Activated CD4-positive, alpha-beta T cell treated with anti-CD3 and anti-CD28 coated beads for 1 hour (primary cell): ENCODE measurements around the gene GPC6.

Source experiments
- DNase-seq: peaks from one replicate; pipeline ENCODE4 v3.0.0-alpha.2; 2020

Gene GPC6

DNA sequence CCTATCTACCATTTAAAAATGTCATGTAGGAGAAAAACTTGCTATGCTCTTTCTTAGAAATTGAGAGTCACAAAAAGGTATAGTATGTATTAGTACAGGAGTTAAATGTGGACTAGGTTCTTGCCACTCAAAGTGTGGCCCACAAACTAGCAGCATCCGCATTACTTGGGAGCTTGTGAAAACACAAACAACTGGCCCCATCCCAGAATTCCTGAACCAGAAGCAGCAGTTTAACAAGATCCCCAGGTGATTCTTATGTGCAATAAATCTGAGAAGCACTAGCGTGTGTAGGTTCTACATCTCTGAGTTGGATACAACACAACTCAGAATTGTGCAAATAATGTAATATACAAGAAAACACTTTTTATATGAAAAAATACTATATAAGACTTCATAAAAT lies 927.0 kb downstream of the GPC6 start:
- no peak for DNase-seq

- no peak for DNase-seq
Observed at GRCh38 chr13:94154367-94154766, 927.8 kb downstream of the GPC6 start.

- DNase-seq, result no peak
Observed at GRCh38 chr13:94157705-94158218, 931.2 kb downstream of the GPC6 start.

GRCh38 chr13:94160875-94161274 lies 934.3 kb downstream of the GPC6 start:
- DNase-seq, result no peak

DNA sequence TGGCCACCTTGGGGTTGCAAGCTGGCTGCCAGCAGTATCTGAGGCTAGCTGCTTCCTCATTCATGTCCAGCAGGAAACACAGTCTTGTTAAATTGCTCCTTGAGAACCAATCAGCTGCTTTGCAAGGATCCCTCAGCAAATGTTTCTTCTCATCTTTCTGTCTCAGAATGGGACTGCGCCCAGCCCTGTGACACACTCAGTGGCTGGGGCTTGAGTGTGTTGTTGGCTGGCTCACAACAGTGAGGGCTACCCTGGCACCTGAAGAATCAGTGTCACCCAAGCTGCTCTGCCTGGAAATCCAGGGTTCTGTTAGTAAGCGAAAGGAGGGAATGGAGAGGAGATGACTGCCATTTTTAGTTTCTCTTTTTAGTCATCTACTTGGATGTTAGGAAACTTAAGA lies 935.7 kb downstream of the GPC6 start:
- no peak for DNase-seq

DNA sequence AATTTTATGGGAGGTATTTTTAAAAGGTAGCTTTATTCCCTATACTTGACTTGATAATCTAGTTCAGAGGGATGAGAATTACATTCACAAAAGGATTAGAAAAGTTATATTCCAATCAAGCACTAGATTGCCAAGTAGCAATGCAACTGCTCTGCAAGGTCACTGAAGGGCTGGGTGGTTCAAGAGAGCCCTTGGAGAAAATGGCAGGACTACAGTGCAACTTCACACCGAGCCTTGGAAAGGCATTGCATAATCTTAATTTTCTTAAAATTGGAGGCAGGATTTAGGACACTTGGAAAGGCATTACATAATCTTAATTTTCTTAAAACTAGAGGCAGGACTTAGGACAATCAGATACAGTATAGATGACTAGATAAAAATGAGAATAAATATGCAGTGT lies 936.9 kb downstream of the GPC6 start:
- no peak for DNase-seq

GRCh38 chr13:94168783-94169453 lies 942.3 kb downstream of the GPC6 start:
- no peak for DNase-seq

- no peak for DNase-seq
Observed at GRCh38 chr13:94169454-94170144, 943.0 kb downstream of the GPC6 start.

- no peak for DNase-seq
Observed at GRCh38 chr13:94170145-94170571, 943.6 kb downstream of the GPC6 start.

GRCh38 chr13:94172416-94172815 lies 945.8 kb downstream of the GPC6 start:
- no peak for DNase-seq

- no peak for DNase-seq
Observed at GRCh38 chr13:94173312-94173854, 946.8 kb downstream of the GPC6 start.

GRCh38 chr13:94174009-94174408 lies 947.4 kb downstream of the GPC6 start:
- no peak for DNase-seq

- DNase-seq, result no peak
Observed at GRCh38 chr13:94175076-94175475, 948.5 kb downstream of the GPC6 start.

DNA sequence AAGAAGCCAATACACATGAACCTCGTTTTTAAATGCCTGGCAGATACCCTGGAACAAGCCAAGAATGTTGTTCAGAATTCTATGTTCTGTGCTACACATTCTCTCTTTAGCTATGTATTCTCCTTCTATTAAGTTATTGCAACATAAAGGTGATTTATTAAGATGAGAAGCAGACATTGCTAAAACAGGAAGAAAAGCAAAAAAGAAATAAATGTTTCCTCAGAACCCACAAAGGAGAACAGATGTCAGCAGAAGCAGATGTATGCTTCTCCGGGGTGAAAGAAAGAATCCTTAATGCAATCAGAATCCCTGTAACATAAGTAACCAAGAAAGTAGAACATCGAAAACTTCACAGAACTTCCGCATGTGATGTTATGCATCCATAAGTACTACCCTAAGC lies 950.0 kb downstream of the GPC6 start:
- no peak for DNase-seq

GRCh38 chr13:94177041-94177440 lies 950.4 kb downstream of the GPC6 start:
- DNase-seq, result no peak

DNA sequence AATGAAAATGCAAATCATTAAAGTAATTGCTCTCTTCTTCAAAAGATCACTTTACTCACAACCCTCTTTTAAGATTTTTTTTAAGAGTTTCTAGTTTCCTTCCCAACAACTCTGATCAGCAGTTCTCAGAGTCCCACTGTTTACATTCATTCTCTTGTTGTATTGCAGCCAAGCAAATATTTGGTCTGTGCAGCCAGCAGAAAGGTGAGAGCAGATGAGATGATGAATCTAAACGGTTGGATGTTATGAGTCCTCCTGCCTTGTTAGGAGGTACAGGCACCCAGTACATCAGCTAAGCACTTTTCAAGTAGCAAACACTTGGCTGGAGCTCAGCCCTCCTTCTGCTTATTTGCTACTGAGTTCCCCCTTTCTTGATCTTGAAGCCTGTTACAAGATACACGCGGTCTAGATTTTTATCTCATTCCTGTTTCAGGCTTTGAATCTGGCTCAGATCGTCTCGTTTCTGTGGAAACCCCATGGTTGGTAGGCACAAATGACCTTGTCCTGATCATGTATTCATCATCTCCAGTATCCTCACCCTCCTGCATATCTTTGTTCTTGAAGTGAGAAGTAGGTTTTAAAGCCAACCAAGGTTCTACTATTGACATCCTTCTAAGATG lies 952.1 kb downstream of the GPC6 start:
- DNase-seq, result no peak

GRCh38 chr13:94181461-94182107 lies 955.0 kb downstream of the GPC6 start:
- no peak for DNase-seq

DNA sequence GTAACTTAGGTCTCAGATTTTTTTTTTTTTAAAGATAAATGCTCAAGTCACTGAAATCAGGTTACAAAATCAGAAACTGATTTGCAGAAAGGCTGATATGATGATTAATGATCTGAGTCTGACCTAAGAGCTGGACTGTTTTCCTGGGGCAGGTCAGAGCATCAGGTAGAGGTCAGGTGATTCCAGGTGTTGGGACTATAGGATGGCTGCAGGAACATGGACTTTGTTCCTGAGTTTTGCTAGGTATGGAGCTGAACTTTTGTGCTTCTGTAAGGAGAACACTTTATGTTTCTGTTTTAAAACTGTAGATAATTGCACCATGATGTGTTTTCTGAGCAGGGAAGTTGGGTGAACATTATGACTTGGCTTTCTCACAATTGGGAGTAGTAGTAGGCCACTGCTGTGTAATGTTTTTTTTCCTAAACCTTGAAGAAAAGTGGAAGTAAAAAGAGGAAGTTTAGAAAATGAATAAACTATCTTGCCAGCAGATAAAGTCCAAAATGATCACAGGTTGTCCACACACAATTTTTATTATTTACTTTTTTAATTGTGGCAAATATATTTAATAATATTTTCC lies 955.7 kb downstream of the GPC6 start:
- DNase-seq, result no peak

DNA sequence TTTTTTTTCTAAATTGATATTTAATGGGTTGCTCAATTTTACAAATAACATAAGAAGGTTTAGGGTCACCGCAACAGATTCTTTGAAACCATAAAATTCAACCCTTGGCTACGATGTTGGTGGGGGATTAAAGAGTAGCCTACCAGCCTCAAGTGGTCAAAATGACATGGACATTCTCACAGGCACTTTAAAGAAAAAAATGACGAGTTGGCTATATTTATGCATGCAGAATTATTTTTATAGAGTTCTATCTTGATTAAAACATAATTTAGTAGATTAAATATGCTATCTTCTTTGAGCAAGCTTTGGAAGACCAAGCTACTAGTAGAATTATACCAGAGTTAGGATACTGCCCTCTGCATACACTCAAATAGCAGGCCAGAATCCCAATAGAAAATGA lies 959.9 kb downstream of the GPC6 start:
- no peak for DNase-seq

DNA sequence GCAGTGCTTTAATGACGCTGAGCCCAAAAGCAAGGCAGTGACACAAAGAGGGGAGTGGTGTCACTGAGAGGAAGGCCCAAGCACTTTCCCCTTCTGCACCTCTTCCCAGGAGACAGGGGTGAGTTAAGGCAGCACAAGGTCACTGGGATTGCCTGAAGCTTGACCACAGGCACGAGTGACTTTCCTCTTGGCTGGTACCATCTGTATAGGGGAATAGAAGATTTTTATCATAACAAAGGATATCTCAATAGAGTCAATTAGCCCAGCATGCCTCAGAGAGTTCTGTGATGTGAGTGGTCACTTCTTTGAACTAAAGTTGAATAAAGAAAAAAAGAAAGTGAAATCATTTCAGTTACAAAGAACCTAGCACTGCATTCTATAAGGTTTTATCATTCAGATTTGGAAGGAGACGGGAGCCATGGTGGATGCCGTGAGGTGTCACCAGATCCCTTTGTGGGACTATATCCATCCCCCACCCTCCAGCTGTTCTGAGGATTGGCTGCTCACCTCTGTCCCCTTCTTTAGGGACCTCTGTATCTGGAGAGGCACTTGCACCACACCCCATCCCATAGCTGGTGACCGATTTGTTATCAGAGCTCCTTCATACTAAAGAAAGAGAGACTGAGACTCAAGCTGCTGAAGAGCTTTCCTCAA lies 961.7 kb downstream of the GPC6 start:
- no peak for DNase-seq

DNA sequence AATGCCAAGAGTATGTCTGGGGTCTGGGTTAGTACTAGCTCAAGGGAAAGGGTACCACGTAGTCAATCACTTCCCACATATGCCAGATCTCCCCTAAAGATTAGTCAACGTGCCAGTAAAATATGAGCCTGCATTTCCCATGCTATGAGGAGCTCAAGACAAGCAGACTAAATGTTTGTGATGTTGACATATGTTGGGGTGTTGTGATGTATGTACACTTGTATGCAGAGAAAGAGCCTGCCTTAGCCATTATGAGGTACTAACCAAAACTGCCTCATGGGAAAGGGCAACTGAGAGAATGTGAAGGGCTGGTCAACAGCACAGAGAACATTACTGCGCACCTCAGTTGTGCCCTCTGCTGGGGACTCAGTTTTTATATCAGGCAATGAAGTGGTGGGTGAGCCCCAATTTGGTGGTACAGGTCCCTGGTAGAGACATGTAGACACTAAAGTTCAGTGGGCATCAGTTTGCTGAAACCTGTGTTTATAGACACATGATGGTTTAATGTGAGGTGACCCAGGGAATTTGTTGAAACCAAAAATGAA lies 965.9 kb downstream of the GPC6 start:
- no peak for DNase-seq

GRCh38 chr13:94195715-94196114 lies 969.1 kb downstream of the GPC6 start:
- DNase-seq, result no peak
